Activated CD4-positive, alpha-beta T cell treated with anti-CD3 and anti-CD28 coated beads, Interleukin-2, amount 50 U/mL, for 16 hours (primary cell): Measurements from ENCODE around the gene P2RY10.
"Not testable (repeated sequence)": the region's sequence is repeated elsewhere in the genome, so short reads cannot be mapped to it uniquely, and the experiment has no call there.

Experiments used
- DNase-seq: peaks from one replicate; pipeline ENCODE4 v3.0.0-alpha.2; 2020

The P2RY10 gene

GRCh38 chrX:78945186-78945912 is at the start of gene P2RY10:
TSS of gene P2RY10 (plus strand) at chrX:78945391. CDS start at chrX:78960521, 15,130 bp downstream.
- DNase-seq: peak; percentile 56

GRCh38 chrX:78922754-78923153 is 22.4 kb upstream of the P2RY10 start:
- no peak for DNase-seq

- no peak for DNase-seq
Measured at GRCh38 chrX:78923198-78924015, 21.8 kb upstream of the P2RY10 start.

DNA sequence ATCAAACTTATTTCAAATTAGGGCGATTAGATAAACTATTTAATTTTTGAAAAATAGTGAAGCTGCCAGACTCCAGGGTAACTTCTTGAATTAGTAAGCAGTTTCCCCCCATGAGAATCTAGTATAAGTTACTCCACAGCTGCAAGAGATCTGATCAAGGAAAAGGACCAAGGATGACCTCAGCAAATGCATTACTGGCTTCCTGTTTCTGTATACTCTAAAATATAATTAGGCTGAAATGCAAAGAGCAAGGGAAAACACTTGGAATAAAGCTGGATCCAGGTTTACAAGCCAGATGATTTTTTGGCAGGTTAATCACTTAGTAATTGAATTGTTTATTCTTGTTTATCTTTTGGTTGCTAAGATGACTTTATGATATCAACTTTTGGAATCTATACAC is 13.4 kb upstream of the P2RY10 start:
- no peak for DNase-seq

GRCh38 chrX:78934866-78935265 is 10.3 kb upstream of the P2RY10 start:
- DNase-seq: no peak

- DNase-seq: no peak
Measured at GRCh38 chrX:78944351-78944750, 840 bp upstream of the P2RY10 start.

DNA sequence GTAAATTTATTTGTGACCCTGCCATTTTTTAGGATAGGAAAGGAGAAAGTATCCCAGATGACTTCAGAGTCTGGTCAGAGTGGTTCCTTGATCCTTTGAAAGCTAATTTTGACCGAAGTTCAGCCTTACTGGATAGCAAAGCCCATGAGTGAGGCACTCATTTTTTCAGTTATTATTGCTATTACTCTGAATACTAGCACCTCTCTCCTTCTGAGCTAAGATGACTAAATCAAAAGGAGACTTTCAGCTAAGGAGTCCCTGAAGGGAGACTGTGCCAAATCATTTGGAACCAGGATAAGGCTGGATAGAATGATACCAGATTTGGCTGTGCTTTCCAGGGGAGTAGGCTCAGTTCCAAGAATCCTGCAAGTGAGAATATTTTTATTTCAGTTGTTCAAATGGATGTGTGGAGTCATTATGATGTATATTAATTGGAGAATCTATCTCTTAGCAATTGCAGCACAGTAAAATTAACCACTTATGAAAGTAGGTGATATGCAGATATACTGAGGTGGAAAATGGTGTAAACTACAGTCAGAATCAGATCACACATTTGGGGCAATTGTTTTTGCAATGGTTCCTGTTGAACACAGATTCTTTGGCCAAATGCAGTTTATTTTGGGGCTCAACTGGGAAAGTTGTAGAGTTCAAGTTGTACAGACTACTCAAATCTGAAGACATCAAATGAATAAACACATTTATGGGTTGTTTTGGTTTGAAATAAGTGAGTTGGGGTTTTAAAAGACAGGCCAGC is 1.2 kb downstream of the P2RY10 start:
- peak; percentile 46 for DNase-seq

- no peak for DNase-seq
Measured at GRCh38 chrX:78950009-78950835, 5.0 kb downstream of the P2RY10 start.

GRCh38 chrX:78957049-78957767 is 12.0 kb downstream of the P2RY10 start:
- no peak for DNase-seq

DNA sequence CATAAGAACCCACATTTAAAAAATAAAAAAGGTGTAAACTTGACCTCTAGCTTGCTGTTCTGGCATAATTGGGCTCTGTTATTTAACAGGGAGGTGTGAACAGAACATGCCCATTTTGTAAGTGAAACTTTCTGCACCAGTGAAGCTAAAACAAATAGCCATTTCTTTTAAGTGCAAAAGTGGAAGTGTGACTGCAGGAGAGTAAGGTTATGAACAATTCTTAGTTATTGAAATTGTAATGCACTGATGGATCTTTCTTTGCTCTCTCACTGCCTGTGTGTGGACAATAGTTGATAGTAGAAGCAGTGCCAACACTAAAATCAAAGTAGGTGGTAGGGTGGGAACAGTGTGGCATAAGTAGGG is 12.6 kb downstream of the P2RY10 start:
- no peak for DNase-seq

GRCh38 chrX:78958419-78959116 is 13.4 kb downstream of the P2RY10 start:
- no peak for DNase-seq

GRCh38 chrX:78960888-78961287 is 15.7 kb downstream of the P2RY10 start:
- DNase-seq: no peak

- DNase-seq: no peak
Measured at GRCh38 chrX:78964598-78964997, 19.4 kb downstream of the P2RY10 start.

GRCh38 chrX:78979789-78980464 is 34.7 kb downstream of the P2RY10 start:
- DNase-seq: peak; percentile 55

- DNase-seq: no peak
Measured at GRCh38 chrX:78989349-78989748, 44.2 kb downstream of the P2RY10 start.

DNA sequence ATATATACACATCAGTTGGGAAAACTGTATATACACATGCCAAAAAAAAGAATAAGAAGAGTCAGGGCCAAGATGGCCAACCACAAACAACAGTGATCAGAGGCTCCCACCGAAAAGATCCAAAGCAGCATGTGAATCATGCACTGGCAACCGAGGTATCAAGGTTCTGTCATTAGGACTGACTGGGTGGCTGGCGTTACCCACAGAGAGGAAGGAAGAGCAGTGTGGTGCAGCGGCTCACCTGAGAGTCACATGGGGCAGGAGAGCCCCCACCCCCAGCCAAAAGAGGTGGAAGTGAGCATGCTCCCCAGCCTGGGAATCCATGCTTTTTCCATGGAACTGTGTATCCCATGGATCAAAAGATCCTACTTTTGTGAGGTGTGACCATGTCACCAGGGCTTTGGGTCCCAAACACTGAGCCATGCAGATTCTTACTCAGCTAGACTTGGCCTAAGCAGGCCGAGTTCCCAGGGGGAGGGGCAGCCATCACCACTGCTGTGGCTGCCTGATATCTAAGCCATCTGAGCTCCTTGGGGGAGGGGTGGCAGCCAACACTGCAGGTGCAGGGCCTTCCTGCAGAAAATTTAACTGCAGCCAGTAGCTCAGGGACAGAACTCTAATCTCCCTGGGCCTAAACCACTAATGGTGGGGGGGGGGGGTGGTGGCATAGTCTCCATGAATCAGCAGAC is 52.8 kb downstream of the P2RY10 start:
- DNase-seq: peak; percentile 1

- not testable (repeated sequence) for DNase-seq
Measured at GRCh38 chrX:79007540-79007939, 62.3 kb downstream of the P2RY10 start.
